Fibroblast of the conjunctiva (primary cell): ENCODE data around the gene MLH1.

Source experiments
- DNase-seq: peaks from one replicate; pipeline ENCODE4 v3.0.0-alpha.2; 2010; ENCODE audit warnings: low read depth

MLH1 gene

GRCh38 chr3:36981006-36981405, 12.3 kb upstream of the MLH1 start:
- no peak for DNase-seq

- DNase-seq: no peak
Observed at GRCh38 chr3:36988356-36988755, 5.0 kb upstream of the MLH1 start.

- DNase-seq: no peak
Observed at GRCh38 chr3:36989005-36989404, 4.3 kb upstream of the MLH1 start.

DNA sequence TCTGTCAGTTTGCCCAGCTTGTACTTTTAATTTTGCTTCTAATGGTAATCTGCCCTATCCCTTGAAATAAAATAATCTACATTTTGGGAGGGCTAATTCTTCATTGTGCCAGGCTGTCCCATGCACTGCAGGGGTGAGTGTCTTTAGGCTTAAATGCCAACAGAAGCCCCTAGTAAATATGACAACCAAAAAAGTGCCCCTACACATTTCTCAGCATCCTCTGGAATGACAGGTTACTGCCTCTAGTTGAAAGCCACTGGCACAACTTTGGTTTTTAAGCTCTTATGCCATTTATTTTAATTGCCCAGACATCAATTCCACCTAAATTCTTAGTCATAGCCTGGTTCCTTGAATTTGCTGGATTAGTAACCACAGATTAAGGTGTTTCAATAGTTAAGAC, 3.8 kb upstream of the MLH1 start:
- no peak for DNase-seq

DNA sequence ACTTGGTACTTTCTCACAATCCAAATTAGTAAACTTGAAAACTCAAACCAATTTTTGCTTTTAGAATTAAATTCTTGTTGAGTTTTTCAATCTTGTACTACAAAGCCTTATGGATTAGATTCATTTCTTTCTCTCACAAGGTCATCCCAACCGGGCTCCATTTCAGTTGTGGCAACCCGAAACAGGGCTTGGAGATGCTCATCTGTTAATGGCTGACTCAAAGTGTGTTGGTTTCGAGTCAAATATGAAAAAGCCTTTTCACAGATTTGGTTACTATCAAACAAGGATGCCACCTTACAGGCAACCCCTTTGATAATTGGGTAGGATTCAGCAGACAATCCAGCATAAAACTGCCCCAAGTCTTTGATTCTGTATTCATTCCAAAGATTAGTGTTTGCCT, 2.2 kb upstream of the MLH1 start:
- DNase-seq: no peak

DNA sequence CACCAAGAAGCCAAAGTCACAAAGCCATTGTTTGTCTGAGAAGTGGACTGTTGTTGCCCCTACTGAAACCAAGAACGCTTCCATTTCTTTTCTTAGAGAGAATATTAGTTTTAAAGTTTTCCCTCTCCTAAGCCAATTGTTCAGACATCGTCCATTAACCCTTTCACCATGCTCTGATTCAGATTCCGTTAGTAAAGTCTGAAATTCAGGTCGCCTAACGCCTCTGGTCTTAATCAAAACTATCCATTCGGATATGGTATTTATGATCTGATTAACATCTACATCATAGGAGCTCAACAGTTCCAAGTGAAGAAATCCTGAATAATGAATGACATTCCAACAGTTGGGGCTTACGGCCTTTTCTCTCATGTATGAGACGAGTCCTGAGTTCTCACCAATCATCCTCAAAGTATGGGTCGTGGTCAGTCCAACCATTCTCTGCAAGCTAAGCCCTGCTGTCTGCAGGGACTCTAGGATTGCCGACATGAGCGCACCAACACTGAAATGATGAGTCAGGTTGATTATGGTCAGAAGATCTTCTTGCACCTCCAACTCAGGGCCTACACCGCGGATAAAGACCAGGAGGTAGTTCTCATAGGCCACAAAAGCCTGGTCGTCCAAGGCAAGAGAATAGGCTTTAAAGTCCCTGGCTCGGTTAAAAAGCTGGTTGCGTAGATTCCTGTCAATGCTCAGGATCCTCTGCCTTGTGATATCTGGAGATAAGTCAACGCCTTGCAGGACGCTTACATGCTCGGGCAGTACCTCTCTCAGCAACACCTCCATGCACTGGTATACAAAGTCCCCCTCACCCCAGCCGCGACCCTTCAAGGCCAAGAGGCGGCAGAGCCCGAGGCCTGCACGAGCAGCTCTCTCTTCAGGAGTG, 1.2 kb upstream of the MLH1 start:
- DNase-seq: peak; percentile 26

DNA sequence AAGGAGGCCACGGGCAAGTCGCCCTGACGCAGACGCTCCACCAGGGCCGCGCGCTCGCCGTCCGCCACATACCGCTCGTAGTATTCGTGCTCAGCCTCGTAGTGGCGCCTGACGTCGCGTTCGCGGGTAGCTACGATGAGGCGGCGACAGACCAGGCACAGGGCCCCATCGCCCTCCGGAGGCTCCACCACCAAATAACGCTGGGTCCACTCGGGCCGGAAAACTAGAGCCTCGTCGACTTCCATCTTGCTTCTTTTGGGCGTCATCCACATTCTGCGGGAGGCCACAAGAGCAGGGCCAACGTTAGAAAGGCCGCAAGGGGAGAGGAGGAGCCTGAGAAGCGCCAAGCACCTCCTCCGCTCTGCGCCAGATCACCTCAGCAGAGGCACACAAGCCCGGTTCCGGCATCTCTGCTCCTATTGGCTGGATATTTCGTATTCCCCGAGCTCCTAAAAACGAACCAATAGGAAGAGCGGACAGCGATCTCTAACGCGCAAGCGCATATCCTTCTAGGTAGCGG, 452 bp upstream of the MLH1 start, which contains the start of gene EPM2AIP1:
TSS of gene EPM2AIP1 (minus strand) at position 326 of the 520 bp plus-strand sequence. CDS start at position 272, 54 bp downstream.
- no peak for DNase-seq

DNA sequence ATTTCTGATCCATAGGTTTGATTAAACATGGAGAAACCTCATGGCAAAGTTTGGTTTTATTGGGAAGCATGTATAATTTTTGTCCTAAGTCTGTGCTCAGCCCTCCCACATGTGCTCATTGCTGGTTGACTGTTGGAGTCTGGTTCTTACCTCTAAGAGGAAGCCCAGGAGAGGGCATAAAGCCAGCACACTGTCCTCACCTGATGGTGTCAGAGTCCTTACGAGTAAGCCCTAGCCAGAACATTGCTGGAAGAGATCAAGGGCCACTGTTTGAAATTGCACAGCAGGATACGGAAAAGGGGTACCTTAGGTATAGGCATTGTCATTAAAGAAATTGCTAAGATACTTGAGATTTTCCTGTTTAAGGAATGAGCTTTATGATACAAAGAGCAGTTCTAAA, 21.3 kb downstream of the MLH1 start:
- DNase-seq: no peak

DNA sequence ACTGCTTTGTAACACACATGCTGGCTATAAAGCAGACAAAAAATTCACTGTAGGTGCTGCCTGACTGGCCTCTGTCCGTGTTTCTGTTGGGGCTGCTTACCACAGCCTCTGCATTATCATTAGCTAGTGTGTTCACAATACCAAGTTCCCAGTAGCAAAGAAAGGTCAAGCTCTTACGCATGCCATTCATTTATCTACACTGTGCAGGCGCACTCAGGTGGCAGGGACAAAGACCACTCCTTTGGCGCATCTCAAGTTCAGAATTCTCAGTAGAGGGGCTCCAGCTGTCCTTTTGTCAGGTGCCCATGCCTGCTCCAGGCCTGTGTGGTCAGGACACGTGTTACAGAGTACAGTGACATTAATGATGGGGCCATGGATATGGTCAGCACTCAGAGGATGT, 22.3 kb downstream of the MLH1 start:
- no peak for DNase-seq

DNA sequence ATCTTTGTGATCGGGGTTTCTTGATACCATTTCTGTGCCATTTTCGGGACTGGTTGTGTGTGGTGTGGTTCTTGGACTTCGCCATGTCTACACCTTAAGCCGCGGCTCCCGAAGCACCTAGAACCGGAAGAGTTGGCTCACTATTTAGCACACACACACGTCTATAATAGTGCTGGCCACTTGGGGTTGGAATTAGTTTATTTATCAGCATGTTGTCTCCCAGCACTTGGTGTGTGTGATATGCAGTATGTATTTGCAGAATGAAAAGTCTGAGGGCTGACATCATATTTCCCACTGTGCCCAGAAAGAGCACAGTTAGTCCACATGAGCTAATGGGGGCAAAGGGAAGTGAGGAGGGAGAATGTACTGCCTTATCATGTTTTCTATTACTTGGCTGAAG, 23.6 kb downstream of the MLH1 start:
- DNase-seq: no peak

GRCh38 chr3:37017683-37018082, 24.4 kb downstream of the MLH1 start:
- DNase-seq: no peak

DNA sequence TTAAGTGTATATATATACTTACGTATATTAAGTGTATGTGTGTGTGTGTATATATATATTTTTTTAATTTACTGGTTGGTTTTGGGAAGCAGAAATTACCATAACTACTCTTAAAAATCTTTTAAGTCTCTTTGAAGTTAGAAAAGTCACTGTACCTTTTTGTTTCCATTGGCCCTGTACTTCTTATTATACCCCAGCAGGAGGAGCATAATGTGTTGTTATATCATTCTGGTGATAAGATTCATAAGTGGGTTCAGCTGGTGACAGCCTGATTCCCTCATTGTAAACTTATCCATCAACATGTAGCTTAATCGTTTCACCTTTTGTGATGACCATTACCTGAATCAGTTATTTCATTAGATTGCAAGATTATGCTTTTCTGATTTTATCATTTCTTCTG, 30.8 kb downstream of the MLH1 start:
- DNase-seq: no peak

DNA sequence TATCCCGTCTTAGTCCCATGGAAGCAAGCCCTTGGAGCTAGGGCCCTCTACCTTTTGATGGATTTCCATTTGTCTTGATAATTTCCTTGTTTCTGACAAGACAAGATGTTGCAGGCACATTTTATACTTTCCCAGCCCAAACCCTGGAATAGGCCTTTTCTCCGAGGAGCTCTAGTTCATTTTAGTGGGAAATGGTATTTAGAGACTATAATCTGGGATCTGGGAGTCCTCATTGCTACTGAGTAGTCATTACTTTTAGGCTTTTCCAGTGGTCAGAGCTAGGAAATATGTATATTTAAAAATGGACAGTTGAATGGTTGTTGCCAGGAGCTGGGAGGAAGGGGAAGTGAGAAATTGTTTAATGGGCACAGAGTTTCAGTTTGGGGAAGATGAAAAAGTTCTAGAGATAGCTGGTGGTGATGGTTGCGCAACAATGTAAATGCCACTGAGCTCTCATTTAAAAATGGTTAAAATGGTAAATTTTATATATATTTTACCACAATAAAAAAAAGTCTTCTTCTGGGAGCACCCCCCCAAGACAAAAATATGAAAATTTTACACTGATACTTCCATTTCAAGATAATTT, 31.6 kb downstream of the MLH1 start:
- no peak for DNase-seq

DNA sequence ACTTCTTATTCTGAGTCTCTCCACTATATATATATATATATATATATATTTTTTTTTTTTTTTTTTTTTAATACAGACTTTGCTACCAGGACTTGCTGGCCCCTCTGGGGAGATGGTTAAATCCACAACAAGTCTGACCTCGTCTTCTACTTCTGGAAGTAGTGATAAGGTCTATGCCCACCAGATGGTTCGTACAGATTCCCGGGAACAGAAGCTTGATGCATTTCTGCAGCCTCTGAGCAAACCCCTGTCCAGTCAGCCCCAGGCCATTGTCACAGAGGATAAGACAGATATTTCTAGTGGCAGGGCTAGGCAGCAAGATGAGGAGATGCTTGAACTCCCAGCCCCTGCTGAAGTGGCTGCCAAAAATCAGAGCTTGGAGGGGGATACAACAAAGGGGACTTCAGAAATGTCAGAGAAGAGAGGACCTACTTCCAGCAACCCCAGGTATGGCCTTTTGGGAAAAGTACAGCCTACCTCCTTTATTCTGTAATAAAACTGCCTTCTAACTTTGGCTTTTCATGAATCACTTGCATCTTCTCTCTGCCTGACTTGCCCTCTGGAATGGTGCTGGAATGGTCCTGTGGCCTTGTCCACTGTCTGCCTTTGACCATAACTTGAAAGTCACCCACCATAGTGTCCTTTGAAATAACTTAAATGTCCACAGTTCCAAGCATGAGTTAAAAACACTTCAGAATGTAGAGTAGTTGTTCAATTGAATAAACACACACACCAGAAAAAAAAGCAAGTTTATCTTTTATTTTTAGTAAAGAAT, 32.4 kb downstream of the MLH1 start:
- no peak for DNase-seq

GRCh38 chr3:37026851-37027250, 33.5 kb downstream of the MLH1 start:
- no peak for DNase-seq

DNA sequence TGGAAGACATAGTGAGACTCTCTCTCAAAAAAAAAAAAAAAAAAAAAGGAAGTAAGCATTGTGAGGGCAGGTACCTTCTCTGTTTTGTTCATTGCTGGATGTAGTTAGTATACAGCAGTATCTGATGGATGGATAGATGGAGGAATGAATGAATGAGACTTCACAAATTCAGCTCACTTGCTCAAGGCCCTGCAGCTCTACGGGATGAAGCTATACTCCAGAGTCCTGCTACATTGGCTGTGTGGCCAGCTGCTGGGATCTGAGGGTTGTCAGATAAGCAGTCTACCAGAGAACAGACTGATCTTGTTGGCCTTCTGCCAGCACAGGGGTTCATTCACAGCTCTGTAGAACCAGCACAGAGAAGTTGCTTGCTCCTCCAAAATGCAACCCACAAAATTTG, 35.0 kb downstream of the MLH1 start:
- no peak for DNase-seq

DNA sequence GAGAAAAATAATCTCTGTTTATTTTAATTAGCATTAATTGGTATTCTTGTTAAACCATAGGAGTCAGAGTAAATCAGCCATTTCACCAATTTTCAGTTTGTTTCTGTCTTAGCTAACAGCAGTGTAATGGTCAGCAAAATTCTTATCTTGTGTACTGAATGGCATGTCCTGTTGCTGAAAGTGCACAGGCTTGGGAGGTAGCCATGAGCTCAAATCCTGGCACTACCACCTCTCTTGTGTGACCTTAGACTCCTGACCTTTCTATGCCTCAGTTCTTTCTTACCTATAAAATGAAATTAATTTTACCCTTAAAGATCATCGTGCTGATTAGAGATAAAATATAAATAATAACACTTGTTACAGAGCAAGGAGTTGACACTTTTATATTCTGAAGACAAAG, 35.8 kb downstream of the MLH1 start:
- no peak for DNase-seq

GRCh38 chr3:37029516-37030163, 36.3 kb downstream of the MLH1 start:
- DNase-seq: no peak

DNA sequence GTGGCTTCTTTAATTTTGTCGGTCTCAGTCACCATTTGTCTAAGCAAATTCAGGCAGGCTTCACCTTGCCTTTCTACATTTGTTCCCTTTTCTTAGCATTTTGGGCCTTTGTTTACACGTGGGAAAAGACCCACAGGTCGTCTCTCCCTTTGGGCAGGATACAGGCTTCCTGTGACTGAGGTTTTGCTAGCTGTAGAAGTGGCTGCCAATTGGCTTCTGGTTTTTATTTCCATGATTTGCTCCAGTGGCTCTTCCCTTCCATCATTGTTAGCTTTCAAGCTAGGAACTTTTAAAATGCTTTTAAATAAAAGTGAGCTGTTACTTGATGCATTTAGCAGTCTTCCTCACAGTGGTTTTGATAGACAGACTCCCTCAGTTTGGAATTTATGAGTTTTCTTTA, 37.3 kb downstream of the MLH1 start:
- no peak for DNase-seq

DNA sequence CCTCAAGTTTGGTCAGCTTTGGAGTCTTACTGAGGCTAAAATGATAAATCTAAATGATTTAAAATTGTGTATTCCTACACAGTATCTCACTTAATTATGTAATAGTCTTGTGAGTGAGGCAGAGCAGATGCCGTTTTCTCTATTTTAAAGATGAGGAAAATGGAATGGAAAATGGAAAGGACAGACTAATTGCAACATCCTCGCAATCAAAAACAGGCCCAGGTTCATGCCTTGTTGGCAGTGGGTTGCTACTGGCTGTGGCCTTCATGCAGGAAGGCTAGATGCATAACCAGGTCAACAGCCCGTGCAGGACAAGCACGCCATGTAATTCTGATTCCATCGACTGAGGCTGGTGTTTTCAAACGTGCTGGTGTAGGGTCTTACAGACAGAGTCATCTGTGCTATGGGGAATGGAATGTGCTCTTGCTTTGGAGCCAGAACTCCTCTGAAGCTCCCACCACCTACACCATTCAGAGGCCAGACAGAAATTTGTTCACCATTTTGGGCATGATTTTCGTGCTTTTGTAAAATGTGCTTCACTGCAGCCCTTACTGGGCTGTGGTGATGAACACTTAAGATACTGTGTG, 37.9 kb downstream of the MLH1 start:
- DNase-seq: no peak

DNA sequence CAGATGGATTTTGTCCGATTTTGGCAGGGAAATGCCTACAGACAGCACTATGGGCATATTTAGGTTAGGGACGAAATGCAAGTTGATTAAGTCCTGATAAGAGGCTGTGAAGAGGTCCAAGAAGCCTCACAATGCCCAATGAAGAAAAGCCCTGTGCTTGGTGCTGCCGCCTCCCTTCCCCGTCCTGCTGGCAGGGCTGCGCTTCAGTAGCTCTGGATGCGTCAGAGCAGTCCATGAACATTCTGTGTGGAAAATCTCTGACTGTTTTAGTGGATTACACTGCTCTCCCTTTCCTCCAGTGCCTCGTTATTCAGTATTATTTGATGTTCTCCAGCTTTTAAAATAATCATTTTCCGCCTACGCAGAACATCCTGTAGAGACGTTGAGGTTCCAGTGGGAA, 39.6 kb downstream of the MLH1 start:
- DNase-seq: no peak

DNA sequence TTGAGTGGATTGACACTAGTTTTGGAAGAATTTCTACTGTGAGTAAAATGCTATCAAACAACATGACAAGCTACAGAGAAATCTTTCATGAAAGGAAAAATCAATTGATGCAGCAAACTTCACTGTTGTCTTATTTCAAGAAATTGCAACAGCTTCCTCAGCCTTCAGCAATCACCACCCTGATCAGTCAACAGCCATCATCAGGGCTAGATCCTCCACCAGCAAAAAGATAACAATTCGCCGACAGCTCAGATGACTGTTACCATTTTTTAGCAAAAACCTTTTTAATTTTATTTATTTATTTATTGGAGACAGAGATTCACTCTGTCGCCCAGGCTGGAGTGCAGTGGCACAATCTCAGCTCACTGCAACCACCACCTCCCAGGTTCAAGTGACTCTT, 44.0 kb downstream of the MLH1 start:
- DNase-seq: no peak
